ENCODE data around the gene PGBD5. TPM values are rescaled to one million over a fixed set of nuclear protein-coding genes. Genes with fewer than 3 reads are reported as not detected.

The PGBD5 gene
- total RNA-seq, 1 experiment from 2014 or later = not detected

DNA sequence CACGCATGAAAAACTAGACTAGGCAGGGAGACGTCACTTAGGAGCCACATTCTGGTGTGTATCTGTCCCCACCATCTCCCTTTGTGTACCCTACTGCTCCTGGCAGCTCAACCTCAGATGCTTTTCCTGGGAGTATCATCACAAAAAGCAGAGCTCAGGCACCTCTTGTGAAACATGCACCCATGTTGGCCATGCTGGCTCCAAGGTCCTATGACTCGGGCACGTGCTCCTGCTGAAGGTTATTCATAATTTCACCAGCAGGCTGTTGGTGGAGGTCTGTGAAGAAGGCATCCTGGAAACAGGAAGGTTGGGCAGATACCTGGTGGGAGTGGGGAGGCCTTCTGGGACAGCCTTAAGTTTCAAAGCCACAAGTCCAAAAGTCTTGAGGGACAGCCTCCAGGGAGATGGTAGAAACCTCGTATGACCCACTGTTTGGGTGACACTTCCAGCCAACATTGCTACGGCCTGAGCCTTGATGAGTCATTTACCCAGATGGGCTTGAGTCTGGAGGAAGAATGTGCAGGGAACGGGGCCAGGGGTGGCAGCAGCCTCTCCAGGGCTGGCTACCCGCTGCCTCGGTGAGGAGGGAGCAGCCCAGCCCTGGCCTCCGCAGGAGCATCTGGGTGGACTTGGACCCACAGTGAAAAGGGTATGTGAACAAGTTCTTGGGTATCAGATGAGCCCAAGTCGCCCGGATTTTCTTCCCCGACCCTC is 75.8 kb downstream of the PGBD5 start:
- DNase-seq (ENCODE audit: low spot score) = no peak

DNA sequence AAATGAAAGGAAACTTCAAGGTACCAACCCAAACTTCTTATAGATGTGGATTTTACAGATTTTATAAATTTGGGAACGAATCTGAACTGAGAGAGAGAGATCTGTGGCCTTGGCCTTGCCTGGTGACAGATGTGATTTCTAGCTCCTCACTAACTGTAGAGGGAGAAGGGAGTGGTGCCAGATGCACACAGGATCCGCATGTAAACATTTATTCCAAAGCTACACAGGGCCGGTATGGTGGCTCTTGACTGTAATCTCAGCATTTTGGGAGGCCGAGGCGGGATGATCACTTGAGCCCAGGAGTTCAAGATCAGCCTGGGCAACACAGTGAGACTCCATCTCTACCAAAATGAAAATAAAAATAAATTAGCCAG is 77.1 kb downstream of the PGBD5 start:
- no peak for DNase-seq (ENCODE audit: low spot score)

DNA sequence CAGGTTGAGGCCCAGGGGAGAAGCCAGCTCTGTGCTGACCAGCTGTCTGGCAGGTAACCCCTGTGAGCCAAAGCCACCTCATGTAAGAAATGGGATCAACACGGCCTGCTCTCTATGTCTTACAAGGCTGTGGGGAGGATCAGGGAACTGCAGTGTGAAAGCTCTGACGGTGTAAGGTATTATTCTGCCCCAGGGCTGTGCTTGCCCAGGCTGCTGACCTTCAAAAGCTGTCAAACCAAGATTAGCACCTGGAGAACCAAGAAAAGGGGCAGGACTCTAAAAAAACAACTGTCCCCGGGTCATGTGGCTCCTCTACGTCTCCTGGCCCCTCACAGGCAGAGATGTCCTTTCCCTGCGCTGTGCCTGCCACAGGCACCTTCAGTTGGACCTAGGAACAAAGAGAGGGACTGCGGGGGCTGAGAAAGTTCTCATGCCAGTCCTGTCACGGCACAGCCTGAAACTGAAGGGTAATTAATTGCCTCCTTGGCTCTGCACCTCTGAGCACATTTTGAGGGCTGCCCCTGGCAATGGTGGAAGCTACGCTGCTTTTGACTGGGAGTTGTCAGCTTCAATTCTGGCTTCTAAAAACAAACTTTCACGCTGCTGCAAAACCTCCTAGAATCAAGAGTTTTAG is 77.6 kb downstream of the PGBD5 start:
- DNase-seq (ENCODE audit: low spot score) = no peak

DNA sequence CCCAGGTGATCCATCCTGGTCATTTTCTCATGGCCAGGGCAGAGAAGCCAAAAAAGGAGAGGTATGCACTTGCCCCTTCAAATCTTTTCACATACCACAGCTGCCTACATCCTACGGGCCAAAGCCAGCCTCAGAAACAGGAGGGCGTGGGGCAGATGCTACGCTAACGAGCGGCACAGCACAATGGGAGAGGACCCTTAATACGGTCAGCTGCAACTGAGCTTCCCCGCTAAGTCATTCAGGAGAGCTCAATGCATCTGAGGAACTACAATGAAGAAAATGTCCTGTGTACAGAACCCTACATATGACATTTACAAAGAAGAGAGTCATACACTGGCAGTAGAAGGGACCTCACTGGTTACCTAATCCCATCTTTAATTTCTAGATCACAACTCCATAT is 78.2 kb downstream of the PGBD5 start:
- DNase-seq (ENCODE audit: low spot score) = no peak

DNA sequence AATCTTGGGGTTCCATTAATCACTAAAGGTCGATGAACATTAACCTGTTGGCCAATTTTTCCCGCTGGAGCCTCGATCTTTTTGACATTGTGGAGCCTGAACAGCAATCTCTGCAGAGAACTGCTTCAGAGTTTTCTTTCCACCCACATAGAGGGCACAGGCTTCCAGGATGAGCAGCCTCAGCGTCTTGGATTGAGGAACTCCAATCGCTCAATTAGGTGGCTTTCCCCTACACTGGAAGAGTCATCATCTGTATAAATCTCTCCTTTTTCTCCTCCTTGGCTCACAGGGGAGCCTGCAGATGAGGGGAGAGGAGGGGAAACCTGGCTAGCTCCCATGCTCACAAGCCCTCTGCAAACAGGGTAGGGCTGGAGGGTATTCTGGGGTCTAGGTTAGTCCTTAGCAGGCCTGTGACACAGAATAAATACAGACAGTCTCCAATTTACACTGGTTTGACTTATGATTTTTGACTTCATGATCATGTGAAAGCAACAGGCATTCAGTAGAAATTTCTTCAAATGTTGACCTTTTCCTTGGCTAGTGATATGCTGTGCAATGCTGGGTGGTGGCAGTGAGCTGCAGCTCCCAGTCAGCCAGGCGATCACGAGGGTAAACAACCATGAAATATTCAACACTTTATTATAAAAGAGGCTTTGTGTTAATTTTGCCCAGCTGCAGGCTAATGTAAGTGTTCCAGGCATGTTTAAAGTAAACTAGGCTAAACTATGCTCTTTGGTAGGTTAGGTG is 80.8 kb downstream of the PGBD5 start:
- DNase-seq (ENCODE audit: low spot score) = no peak

DNA sequence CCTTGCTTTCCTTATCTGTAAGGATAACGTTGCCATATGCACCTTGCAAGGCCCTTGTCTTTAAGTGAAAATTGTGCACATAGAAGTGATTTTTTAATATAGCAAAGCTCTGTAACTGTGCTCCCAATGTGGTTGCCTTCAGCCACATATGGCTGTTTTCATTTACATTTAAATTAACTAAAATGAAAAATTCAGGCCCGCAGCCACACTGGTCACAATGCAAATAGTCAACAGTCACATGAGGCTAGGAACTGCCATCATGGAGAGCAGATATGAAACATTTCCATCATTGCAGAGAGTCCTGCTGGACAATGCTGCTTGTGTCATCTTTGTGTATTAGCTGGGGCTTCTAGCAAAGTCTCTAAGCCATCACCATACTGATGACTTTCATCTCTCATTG is 83.4 kb downstream of the PGBD5 start:
- DNase-seq (ENCODE audit: low spot score) = no peak

DNA sequence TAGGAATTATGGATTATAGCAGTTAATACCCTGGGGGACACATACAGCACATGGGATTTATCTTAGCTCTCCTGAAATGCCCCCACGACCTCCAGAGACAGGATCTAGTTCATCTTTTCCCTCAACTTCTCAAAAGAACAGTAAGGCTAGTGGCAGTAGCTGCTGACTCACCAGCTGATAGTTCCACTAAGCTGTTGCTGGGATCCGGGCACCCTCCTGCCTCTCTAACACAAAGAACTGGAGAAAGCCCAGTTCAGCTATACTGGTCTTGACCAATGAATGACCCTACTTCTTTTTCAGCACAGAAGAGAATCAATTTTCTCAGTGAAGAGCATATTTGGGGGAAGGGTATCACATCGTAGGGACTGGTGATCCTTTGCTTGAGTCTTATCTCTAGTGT is 84.1 kb downstream of the PGBD5 start:
- DNase-seq (ENCODE audit: low spot score) = no peak

DNA sequence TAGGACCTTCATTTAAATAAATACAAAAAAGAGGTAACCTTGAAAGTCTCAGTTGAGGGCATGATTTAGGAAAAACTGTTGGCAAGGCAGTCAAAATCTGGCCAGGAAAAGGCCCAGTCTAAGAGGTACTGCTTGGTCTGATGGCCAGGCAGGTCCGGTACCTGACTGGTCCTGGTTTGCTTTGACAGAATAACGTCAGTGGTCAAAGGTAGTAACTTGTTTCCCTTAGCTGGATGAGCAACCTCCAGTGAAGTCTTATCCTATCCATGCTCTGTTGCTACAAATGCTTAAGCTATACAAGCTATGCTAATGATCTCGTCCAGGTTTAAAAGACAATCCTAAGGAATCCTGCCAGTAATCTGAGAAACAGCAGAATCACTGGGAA is 85.0 kb downstream of the PGBD5 start:
- no peak for DNase-seq (ENCODE audit: low spot score)

DNA sequence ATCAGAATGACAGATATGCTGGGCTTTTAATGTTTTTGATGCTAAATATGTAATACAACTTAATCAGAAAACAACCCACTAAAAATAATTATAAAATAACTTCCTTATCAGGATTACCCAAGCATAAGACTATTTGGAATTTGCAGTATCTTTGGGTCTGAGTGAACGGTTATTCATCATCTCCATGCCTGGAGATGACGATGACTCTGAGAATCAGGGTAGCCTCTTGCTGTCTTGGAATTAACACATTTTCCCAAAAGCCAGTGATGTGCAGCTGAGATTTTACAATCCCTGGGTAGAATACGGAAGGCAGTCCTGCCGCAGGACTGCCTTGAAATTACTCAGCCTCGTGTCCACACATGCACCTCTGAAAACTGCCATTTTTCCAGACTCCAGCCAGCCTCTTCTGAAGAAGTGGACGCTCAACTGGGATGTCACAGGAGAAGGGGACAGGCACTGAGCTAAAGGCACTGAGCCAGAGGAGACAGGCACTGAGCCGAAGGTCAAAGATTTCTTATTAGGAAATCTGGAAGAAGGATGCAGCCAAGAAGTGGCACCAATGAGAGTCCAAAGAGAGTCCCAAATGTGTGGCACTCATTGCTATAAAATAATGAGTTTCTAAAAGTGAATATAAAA is 85.5 kb downstream of the PGBD5 start:
- DNase-seq (ENCODE audit: low spot score) = no peak

DNA sequence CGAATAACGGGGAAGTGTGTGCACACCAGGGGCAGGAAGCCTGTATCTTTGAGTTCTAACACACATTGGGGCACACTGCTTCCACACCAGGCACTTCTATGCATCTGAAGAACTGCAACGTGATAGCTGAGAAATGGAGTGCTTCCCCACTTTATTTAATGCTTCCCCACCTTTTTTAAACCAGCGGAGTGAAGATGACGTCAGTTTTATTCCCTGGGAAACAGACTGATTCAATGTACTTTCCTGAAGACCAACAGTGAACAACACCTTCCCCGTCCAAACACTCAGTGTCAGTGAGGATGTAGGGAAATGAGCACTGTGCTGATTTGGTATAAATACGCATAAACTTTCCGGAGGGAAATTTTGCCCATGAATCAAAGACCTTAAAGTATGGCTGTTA is 87.1 kb downstream of the PGBD5 start:
- DNase-seq (ENCODE audit: low spot score) = no peak

DNA sequence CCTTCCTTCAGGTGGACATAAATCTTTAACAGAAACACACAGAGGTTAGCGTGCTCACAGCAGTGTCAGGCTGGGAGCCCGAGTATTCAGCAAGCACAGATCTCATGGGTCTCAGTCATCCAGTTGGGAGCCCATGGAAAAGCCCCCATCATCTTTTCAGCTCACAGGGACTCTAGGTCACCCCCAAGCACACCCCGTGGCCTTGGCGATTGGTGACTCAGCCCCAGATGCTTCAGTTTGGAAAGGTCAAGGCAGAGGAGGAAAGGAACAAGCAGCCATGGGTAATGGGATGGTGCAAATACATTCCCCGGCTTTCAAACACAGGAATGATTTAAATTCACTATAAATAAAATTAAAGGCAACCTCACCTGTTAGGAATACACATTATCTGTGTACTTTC is 88.9 kb downstream of the PGBD5 start:
- DNase-seq (ENCODE audit: low spot score) = no peak

DNA sequence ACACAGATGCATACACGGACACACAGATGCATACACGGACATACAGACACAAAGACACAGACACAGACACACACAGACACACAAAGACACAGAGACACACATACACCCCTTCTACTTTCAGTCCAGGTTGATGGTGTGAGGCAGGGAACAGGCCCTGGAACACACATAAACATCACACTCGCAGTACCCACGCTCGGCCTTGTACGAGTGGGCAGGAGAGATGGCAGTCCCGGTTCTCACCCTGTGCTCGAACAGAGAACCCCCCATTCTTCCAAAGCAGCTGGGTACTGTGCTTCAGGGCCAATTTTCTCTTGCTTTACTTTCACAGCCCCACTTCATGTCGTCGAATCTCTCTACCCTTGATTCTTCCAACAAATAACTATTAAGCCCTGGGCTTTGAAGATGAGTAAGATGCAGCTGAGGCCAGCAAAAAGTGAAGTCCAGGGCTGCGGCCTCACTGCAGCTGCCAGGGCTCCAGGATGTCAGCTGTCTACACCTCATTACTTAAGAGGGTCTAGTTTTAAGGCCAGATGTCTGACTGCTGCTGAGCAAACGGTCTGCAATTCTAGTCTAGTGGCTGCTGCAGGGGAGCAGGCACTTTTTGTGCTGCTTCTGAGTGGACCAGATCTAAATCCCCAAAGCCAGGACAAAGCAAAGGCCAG is 90.1 kb downstream of the PGBD5 start:
- no peak for DNase-seq (ENCODE audit: low spot score)

DNA sequence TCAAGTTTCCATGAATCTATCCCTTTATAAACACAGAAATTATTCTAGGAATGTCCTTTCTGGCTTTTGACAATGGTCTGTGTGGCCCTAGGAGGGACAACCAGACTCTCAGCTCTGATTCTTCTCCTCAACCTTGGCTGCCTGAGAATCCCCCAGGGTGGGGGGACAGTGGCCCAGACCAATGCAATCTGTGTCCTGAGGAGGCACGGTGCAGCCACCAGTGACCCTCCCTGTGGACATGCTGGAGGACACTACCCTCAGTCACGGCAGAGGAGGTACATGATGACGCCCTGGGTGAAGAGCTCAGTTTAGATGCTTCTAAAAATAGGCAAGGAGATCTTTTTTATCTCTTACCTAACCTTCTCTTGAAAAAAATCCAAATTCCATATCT is 91.7 kb downstream of the PGBD5 start:
- no peak for DNase-seq (ENCODE audit: low spot score)

DNA sequence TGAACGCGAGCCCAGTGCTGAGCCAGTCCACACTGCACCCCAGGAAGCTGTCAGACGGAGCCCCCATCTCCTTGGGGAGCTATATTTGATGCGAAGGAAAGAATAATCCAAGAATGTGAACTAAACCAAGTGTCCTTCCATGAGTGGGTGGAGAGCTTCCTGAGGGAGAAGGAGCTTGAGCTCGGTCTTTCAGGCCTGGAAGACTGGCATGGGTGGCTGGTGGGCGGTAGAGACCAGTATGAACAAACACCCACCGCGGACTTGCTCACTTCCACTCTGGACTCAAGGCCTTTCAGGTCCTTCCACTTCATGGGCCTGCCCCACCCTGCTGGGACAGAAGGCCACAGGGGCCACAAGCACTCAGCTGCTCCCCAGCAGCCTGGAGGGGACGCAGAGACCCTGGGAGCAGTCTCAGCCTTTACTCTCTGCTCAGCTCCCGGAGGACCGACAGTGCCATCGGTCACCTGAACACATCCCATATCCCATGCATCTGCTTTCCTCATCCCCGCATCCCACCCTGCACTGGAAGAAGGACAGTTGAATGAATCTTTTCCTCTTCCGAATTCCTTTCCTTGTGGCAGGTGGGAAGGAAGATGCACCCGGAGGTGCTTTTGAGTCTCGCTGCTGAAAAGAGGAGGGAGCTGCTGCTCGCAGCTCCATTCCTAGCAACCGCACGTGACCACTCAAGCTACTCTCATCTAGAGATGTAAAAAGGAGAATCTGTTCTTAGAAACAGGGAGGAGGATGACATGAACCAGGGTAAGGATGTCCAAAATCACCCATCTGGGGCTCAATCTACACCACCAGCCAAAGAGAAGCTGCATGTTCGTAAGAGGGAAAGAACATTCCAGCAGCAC is 92.3 kb downstream of the PGBD5 start:
- no peak for DNase-seq (ENCODE audit: low spot score)

DNA sequence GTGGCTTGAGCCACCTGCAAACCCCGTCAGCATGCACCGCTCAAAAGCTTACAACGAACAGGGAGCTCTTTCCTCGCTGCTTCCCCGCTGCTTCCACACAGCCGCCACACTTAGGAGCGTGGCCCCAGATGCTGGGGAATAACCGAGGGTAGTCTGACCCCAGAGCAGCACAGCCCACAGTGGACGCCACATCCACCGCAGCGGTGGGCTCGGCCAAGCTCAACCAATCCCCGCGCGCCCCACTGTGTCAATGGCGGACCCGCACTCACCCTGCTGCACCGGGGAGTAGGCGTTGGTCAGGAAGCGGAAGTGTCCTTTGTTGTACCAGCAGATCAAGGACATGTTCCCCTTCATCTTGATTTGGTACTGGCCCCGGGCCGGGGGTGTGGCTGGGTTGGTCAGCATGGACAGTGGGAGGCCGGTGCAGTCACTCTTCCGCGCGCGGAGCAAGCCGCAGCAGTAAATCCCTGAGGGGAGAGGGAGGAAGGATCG is 93.5 kb downstream of the PGBD5 start:
- no peak for DNase-seq (ENCODE audit: low spot score)

DNA sequence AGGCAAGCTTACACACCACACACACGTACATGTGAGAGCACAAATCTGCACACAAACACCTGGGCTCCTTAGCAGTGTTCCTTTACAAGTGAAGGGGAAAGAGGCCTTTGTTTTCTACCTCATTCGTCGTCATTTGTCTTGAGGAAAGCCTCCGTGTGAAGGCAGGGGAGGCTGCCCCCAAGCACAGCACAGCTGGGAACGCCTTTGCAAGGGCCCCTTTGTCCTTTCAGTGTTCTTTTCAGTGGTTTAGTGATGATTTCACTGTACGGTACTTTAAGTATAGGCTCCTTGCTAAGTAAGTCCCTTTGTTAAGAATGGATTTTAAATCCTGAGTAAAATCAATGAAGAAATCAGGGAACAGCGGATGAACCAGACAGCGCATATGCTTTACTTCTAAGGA is 94.1 kb downstream of the PGBD5 start:
- DNase-seq (ENCODE audit: low spot score) = no peak

DNA sequence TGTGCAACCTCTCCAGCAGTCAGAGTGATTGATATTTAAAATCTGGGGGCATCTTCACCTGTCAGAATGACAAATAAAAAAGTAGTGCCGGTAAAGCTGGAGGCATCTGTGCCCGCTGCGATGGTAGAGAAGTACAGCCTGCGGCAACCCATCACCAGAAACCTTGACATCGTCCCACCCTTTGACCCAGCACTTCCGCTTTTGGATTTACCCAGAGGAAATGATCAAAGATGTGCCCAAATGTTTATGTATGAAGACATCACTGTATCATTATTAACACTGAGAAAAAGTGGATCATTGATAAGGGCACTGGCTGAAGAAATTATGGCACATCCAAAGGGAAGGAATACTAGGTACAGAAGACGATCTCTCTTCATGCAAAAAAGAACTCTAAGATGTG is 96.0 kb downstream of the PGBD5 start:
- DNase-seq (ENCODE audit: low spot score) = no peak

DNA sequence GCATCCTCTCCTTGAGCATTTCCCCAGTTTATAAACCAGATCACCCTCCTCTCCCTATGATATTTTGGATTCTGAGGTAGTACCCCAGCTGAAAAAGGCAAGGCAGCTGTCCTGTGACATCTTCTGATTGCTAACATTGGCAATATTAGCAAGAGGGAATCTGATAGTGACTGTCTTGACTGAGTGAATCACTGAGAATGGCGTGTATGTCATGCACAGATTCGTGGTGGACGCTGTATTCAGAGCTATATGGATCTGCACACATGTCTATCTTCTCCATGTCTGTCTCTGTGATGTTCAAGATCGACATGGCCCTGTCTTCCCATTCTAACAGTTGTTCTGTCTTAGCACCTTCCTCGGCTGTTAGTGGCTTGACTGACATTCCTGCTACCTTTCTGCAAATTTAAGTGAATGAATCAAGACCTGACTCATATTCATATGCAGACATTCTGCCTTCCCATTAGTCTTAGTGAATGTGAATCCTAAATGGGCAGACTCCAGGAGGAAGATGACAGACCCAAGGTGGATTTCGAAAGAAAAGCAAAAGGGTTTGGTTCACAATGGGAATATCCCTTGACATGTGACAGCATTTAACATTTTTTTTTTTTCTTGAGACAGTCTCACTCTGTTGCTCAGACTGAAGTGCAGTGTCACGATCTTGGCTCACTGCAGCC is 97.7 kb downstream of the PGBD5 start:
- no peak for DNase-seq (ENCODE audit: low spot score)

DNA sequence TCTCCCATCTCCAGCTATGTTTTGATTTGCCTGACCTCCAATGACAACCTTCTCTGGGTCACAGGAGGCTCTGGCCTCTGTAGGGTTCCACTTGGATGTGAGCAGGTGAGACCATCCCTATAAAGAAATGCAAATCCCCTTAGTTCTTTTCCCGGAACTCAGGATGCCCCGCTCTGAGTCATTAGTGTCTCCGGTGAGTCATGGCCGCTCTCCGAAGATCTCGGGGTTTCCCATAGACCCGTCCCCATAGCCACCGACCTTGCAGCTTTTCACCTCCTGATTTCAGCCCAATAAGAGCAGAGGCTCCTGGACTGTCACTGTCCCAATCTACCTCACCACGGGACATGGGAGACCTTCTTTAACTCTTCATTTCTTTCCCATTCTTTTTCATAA is 98.2 kb downstream of the PGBD5 start:
- peak; percentile 1 for DNase-seq (ENCODE audit: low spot score)

All from HT-29 (cell line).